ENCODE results near the gene LCN12.

Gene LCN12

GRCh38 chr9:136958898-136959850 is 7.1 kb downstream of the LCN12 start:
- no peak for DNase-seq

GRCh38 chr9:136960212-136960937 is 8.3 kb downstream of the LCN12 start:
- DNase-seq = no peak

GRCh38 chr9:136960938-136961275 is 8.8 kb downstream of the LCN12 start:
- no peak for DNase-seq

GRCh38 chr9:136961279-136962065 is 9.4 kb downstream of the LCN12 start:
- no peak for DNase-seq

GRCh38 chr9:136962163-136962562 is 10.1 kb downstream of the LCN12 start:
- no peak for DNase-seq

GRCh38 chr9:136962701-136963248 is 10.7 kb downstream of the LCN12 start:
- DNase-seq = no peak

- no peak for DNase-seq
These were observed 11.3 kb downstream of the LCN12 start for GRCh38 chr9:136963341-136963740.

- DNase-seq = no peak
These were observed 11.7 kb downstream of the LCN12 start for GRCh38 chr9:136963751-136964150.

GRCh38 chr9:136964171-136964689 is 12.2 kb downstream of the LCN12 start:
- no peak for DNase-seq

- no peak for DNase-seq
These were observed 12.9 kb downstream of the LCN12 start for GRCh38 chr9:136964833-136965422.

GRCh38 chr9:136965771-136966484 is 13.9 kb downstream of the LCN12 start:
- no peak for DNase-seq

- DNase-seq = no peak
These were observed 16.5 kb downstream of the LCN12 start for GRCh38 chr9:136968333-136969127.

GRCh38 chr9:136969150-136969549 is 17.1 kb downstream of the LCN12 start:
- DNase-seq = no peak

GRCh38 chr9:136969774-136970173 is 17.7 kb downstream of the LCN12 start:
- DNase-seq = no peak

GRCh38 chr9:136970361-136970760 is 18.3 kb downstream of the LCN12 start:
- no peak for DNase-seq

- DNase-seq = no peak
These were observed 19.7 kb downstream of the LCN12 start for GRCh38 chr9:136971746-136972145.

- DNase-seq = no peak
These were observed 20.3 kb downstream of the LCN12 start for GRCh38 chr9:136972335-136972734.

- DNase-seq = no peak
These were observed 20.7 kb downstream of the LCN12 start for GRCh38 chr9:136972743-136973142.

- DNase-seq = no peak
These were observed 21.8 kb downstream of the LCN12 start for GRCh38 chr9:136973618-136974617.

Data from fibroblast of upper back skin (primary cell).